ENCODE measurements around the gene BMP6.

Gene BMP6

GRCh38 chr6:7918403-7918802, 192.5 kb downstream of the BMP6 start:
- no peak for TF ChIP-seq CTCF (IDR thresholded peaks at IDR 0.05; ENCODE audit: low read depth, low read length)
- H3K4me3 ChIP-seq (replicated peaks in 1 of 2; ENCODE audit: low read depth in 2 of 2, low read length in 2 of 2): no peak overlapping the region
- no peak for DNase-seq (ENCODE audit: low read depth in 2 of 2)

GRCh38 chr6:7919871-7920270, 194.0 kb downstream of the BMP6 start:
- H3K4me3 ChIP-seq (replicated peaks in 1 of 2; ENCODE audit: low read depth in 2 of 2, low read length in 2 of 2): no peak overlapping the region
- DNase-seq (ENCODE audit: low read depth in 2 of 2): peak; percentile 70 to 74
- no peak for TF ChIP-seq CTCF (IDR thresholded peaks at IDR 0.05; ENCODE audit: low read depth, low read length)

GRCh38 chr6:7920425-7920824, 194.5 kb downstream of the BMP6 start:
- no peak overlapping the region for H3K4me3 ChIP-seq (replicated peaks in 1 of 2; ENCODE audit: low read depth in 2 of 2, low read length in 2 of 2)
- DNase-seq (ENCODE audit: low read depth in 2 of 2): no peak
- TF ChIP-seq CTCF (IDR thresholded peaks at IDR 0.05; ENCODE audit: low read depth, low read length): no peak

GRCh38 chr6:7921046-7921445, 195.1 kb downstream of the BMP6 start:
- DNase-seq (ENCODE audit: low read depth in 2 of 2): no peak
- TF ChIP-seq CTCF (IDR thresholded peaks at IDR 0.05; ENCODE audit: low read depth, low read length): no peak
- no peak overlapping the region for H3K4me3 ChIP-seq (replicated peaks in 1 of 2; ENCODE audit: low read depth in 2 of 2, low read length in 2 of 2)

GRCh38 chr6:7921632-7922092, 195.8 kb downstream of the BMP6 start:
- no peak for TF ChIP-seq CTCF (IDR thresholded peaks at IDR 0.05; ENCODE audit: low read depth, low read length)
- DNase-seq (ENCODE audit: low read depth in 2 of 2): peak; percentile 48 to 55
- H3K4me3 ChIP-seq (replicated peaks in 1 of 2; ENCODE audit: low read depth in 2 of 2, low read length in 2 of 2): no peak overlapping the region

GRCh38 chr6:7922596-7922995, 196.7 kb downstream of the BMP6 start:
- no peak for TF ChIP-seq CTCF (IDR thresholded peaks at IDR 0.05; ENCODE audit: low read depth, low read length)
- DNase-seq (ENCODE audit: low read depth in 2 of 2): peak; percentile 83 to 84
- H3K4me3 ChIP-seq (replicated peaks in 1 of 2; ENCODE audit: low read depth in 2 of 2, low read length in 2 of 2): no peak overlapping the region

GRCh38 chr6:7924867-7925266, 199.0 kb downstream of the BMP6 start:
- no peak overlapping the region for H3K4me3 ChIP-seq (replicated peaks in 1 of 2; ENCODE audit: low read depth in 2 of 2, low read length in 2 of 2)
- no peak for DNase-seq (ENCODE audit: low read depth in 2 of 2)
- no peak for TF ChIP-seq CTCF (IDR thresholded peaks at IDR 0.05; ENCODE audit: low read depth, low read length)
